GM19468 (cell line): Measurements from ENCODE around the gene PLB1.

Experiments
- ATAC-seq: cut with Tn5 transposase; IDR thresholded peaks from one replicate; pipeline ENCODE4 v1.9.1; 2021; ENCODE audit warnings: mild to moderate bottlenecking, moderate library complexity, moderate number of reproducible peaks; ENCODE audit not compliant: unreplicated experiment; ENCODE audit errors: extremely low read depth

PLB1 gene

GRCh38 chr2:28604284-28604843 is 108.5 kb downstream of the PLB1 start:
- no peak for ATAC-seq

GRCh38 chr2:28606986-28607441 is 111.2 kb downstream of the PLB1 start:
- no peak for ATAC-seq

GRCh38 chr2:28607730-28608499 is 112.1 kb downstream of the PLB1 start:
- no peak for ATAC-seq

GRCh38 chr2:28608500-28609424 is 112.9 kb downstream of the PLB1 start:
- ATAC-seq, result no peak

- no peak for ATAC-seq
These were observed 114.8 kb downstream of the PLB1 start for GRCh38 chr2:28610583-28611201.

GRCh38 chr2:28612131-28612812 is 116.4 kb downstream of the PLB1 start:
- ATAC-seq, result no peak

GRCh38 chr2:28613186-28613585 is 117.3 kb downstream of the PLB1 start:
- no peak for ATAC-seq

GRCh38 chr2:28613633-28614501 is 118.0 kb downstream of the PLB1 start:
- ATAC-seq, result no peak

- no peak for ATAC-seq
These were observed 119.8 kb downstream of the PLB1 start for GRCh38 chr2:28615706-28616105.

GRCh38 chr2:28616396-28616999 is 120.6 kb downstream of the PLB1 start:
- ATAC-seq, result no peak

- no peak for ATAC-seq
These were observed 121.8 kb downstream of the PLB1 start for GRCh38 chr2:28617502-28618184.

GRCh38 chr2:28618221-28619141 is 122.6 kb downstream of the PLB1 start:
- ATAC-seq, result no peak

GRCh38 chr2:28619213-28620196 is 123.6 kb downstream of the PLB1 start:
- ATAC-seq, result no peak

- no peak for ATAC-seq
These were observed 124.5 kb downstream of the PLB1 start for GRCh38 chr2:28620291-28620793.

GRCh38 chr2:28620801-28621171 is 124.9 kb downstream of the PLB1 start:
- ATAC-seq, result no peak
